Right kidney (tissue), 1 donor: ENCODE measurements around the gene SPECC1L.

ENCODE experiments used
- DNase-seq: peaks from one replicate; pipeline ENCODE4 v3.0.0-alpha.2; 2016

SPECC1L gene

GRCh38 chr22:24359452-24360120, 89.0 kb downstream of the SPECC1L start:
- DNase-seq, result no peak

- no peak for DNase-seq
Measured at GRCh38 chr22:24361976-24362646, 91.5 kb downstream of the SPECC1L start.

GRCh38 chr22:24363243-24363642, 92.6 kb downstream of the SPECC1L start:
- DNase-seq, result no peak

GRCh38 chr22:24366701-24367100, 96.1 kb downstream of the SPECC1L start:
- no peak for DNase-seq

GRCh38 chr22:24367841-24368240, 97.2 kb downstream of the SPECC1L start:
- no peak for DNase-seq

- DNase-seq, result no peak
Measured at GRCh38 chr22:24370401-24370800, 99.8 kb downstream of the SPECC1L start.

GRCh38 chr22:24376002-24376401, 105.4 kb downstream of the SPECC1L start:
- DNase-seq, result no peak

- no peak for DNase-seq
Measured at GRCh38 chr22:24376586-24376985, 106.0 kb downstream of the SPECC1L start.

- no peak for DNase-seq
Measured at GRCh38 chr22:24379536-24379935, 108.9 kb downstream of the SPECC1L start.

- DNase-seq, result no peak
Measured at GRCh38 chr22:24380220-24380904, 109.7 kb downstream of the SPECC1L start.

- DNase-seq, result no peak
Measured at GRCh38 chr22:24380905-24381230, 110.2 kb downstream of the SPECC1L start.

- DNase-seq, result no peak
Measured at GRCh38 chr22:24383061-24383460, 112.4 kb downstream of the SPECC1L start.

GRCh38 chr22:24384131-24384530, 113.5 kb downstream of the SPECC1L start:
- DNase-seq, result no peak

GRCh38 chr22:24386937-24387471, 116.4 kb downstream of the SPECC1L start:
- no peak for DNase-seq

GRCh38 chr22:24389680-24390079, 119.0 kb downstream of the SPECC1L start:
- DNase-seq, result no peak

- no peak for DNase-seq
Measured at GRCh38 chr22:24390156-24390555, 119.5 kb downstream of the SPECC1L start.

- DNase-seq, result no peak
Measured at GRCh38 chr22:24390576-24390975, 119.9 kb downstream of the SPECC1L start.

- DNase-seq, result no peak
Measured at GRCh38 chr22:24391836-24392217, 121.2 kb downstream of the SPECC1L start.

GRCh38 chr22:24392218-24392931, 121.7 kb downstream of the SPECC1L start:
- no peak for DNase-seq

- DNase-seq, result no peak
Measured at GRCh38 chr22:24393012-24393559, 122.5 kb downstream of the SPECC1L start.

GRCh38 chr22:24393848-24394247, 123.2 kb downstream of the SPECC1L start:
- DNase-seq, result no peak

- no peak for DNase-seq
Measured at GRCh38 chr22:24394254-24394653, 123.6 kb downstream of the SPECC1L start.

- no peak for DNase-seq
Measured at GRCh38 chr22:24398409-24398808, 127.8 kb downstream of the SPECC1L start.
